ENCODE data around the gene GALNT2. TPM values are rescaled to one million over a fixed set of nuclear protein-coding genes. Genes with fewer than 3 reads are reported as not detected.
A peak's percentile ranks its signal among the peaks of the same experiment; 100 is the strongest.

Gene GALNT2
- total and polyA plus RNA-seq, 10 of the 15 experiments (the other 5 are each of a cell fraction or from before 2014, with no cell fraction given): 0.52 to 27.7 (median 16.3) TPM

DNA sequence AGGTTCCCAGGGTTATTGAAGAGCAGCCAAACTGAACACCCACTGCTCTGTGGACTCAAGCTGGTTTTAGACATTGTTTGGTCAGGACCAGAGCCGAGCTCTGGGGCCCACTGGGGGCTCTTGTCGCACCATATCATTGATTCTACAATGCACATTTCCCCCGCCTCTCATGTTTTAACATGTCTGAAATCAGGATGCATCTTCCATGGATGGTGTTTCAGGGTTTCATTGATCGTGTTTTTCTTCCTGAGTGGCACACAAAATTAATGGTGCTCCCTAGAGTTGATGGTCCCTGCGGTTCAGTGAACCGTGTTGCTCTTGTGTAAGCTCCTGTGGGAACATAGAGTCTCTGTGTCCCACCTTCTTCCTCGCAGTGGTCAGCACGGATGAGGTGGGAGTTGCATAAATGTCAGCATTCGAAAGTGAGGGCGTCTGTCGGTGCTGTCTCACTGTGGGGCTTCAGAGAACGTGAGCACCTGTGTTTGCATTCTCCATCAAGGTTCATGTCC is 38.3 kb downstream of the GALNT2 start:
- POLR2A ChIA-PET: interaction anchor here (0.6 to 2.2 kb wide), 6 partner anchors 15 to 159 kb away, joined by 3 to 10 read pairs (median 5); no protein-coding TSS in a partner anchor
- RAD21 ChIA-PET (ENCODE audit: unreplicated experiment): interaction anchor here (0.8 to 4.6 kb wide), 8 partner anchors 14 to 108 kb away, joined by 3 to 36 read pairs (median 7); no protein-coding TSS in a partner anchor
- WGBS (ENCODE audit: insufficient coverage, insufficient replicate concordance, low lambda C conversion rate, missing lambda C conversion rate): 9% methylated on average over 11 of the region's 12 CpGs
- no peaks in the 10 kb centered on the region for H4K20me1 ChIP-seq (ENCODE audit: control insufficient read depth, insufficient read depth)
- intact Hi-C loops (cut with micrococcal nuclease; ENCODE audit: unreplicated experiment) (loop anchor here (2.0 kb wide), 1 partner anchor 36 kb away; no protein-coding TSS in a partner anchor), in situ Hi-C loops (cut with MboI) (no loop called here)
- SMC1A ChIA-PET (ENCODE audit: uncharacterized antibody, unreplicated experiment): interaction anchor here (1.1 to 5.9 kb wide), 10 partner anchors 11 to 68 kb away, joined by 3 to 44 read pairs (median 6); no protein-coding TSS in a partner anchor
- H3K4me3 ChIP-seq: peak overlapping the region; percentile 39; the same call in 1 of the 2 replicates
- FAIRE-seq: no peak
- H3K79me2 ChIP-seq (ENCODE audit: control insufficient read depth, insufficient read depth, low read length): peaks cover 37% of the 10 kb centered on the region
- BruUV-seq (replicated peaks): no TSS peak
- H3K9ac ChIP-seq (ENCODE audit: control insufficient read depth, insufficient read depth, low read length): 0 out of 2 replicates have a peak overlapping the region, but pooled peaks have one; percentile 12
- peaks cover 55% of the 10 kb centered on the region for H3K4me1 ChIP-seq (ENCODE audit: control insufficient read depth, insufficient read depth, low read length)
- no peaks in the 10 kb centered on the region; a peak in 1 of 4 replicates for H3K36me3 ChIP-seq (ENCODE audit: control insufficient read depth in 2 of 2, insufficient read depth in 2 of 2, low read length in 1 of 2)
- H2AFZ ChIP-seq (ENCODE audit: control insufficient read depth, low read depth, low read length): peak overlapping the region; percentile 12; the same call in 1 of the 2 replicates
- ATAC-seq: no peak; the same call in 1 of the 3 replicates
- no peaks in the 10 kb centered on the region for H3K9me3 ChIP-seq (replicated peaks; ENCODE audit: control insufficient read depth, insufficient read depth, low read length)
- no peaks in the 10 kb centered on the region for H3K27me3 ChIP-seq (replicated peaks in 1 of 2; ENCODE audit: control insufficient read depth in 2 of 2, insufficient read depth in 2 of 2, low read length in 1 of 2)
- peak overlapping the region; percentile 95 for H3K4me2 ChIP-seq (ENCODE audit: control insufficient read depth, insufficient read depth)
- H3K27ac ChIP-seq (ENCODE audit: control insufficient read depth, insufficient read depth): peak overlapping the region; percentile 63
- CTCF ChIA-PET: interaction anchor here (1.2 to 2.6 kb wide), 8 partner anchors 11 to 165 kb away, joined by 3 to 13 read pairs (median 4); no protein-coding TSS in a partner anchor
- TF ChIP-seq BCL11A (IDR thresholded peaks at IDR 0.05; ENCODE audit: low read depth, low read length): no peak
- no peak for TF ChIP-seq EZH2 (IDR thresholded peaks at IDR 0.05; ENCODE audit: borderline replicate concordance, control insufficient read depth, low read depth, low read length)
- TF ChIP-seq LARP7 (IDR thresholded peaks at IDR 0.05): no peak
- TF ChIP-seq SMAD1 (IDR thresholded peaks at IDR 0.05; ENCODE audit: low read depth, partially characterized antibody): no peak
- no peak for TF ChIP-seq RFX5 (IDR thresholded peaks at IDR 0.05; ENCODE audit: low read depth, low read length)
- TF ChIP-seq, protein P1, sequence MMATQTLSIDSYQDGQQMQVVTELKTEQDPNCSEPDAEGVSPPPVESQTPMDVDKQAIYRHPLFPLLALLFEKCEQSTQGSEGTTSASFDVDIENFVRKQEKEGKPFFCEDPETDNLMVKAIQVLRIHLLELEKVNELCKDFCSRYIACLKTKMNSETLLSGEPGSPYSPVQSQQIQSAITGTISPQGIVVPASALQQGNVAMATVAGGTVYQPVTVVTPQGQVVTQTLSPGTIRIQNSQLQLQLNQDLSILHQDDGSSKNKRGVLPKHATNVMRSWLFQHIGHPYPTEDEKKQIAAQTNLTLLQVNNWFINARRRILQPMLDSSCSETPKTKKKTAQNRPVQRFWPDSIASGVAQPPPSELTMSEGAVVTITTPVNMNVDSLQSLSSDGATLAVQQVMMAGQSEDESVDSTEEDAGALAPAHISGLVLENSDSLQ (IDR thresholded peaks at IDR 0.05): no peak
- DNase-seq (ENCODE audit: low read depth, low spot score): no peak
